Measurements from ENCODE around the gene STPG4.
A peak's percentile ranks its signal among the peaks of the same experiment; 100 is the strongest.
"Not testable (repeated sequence)": the region's sequence is repeated elsewhere in the genome, so short reads cannot be mapped to it uniquely, and the experiment has no call there.

Gene STPG4, protein sequence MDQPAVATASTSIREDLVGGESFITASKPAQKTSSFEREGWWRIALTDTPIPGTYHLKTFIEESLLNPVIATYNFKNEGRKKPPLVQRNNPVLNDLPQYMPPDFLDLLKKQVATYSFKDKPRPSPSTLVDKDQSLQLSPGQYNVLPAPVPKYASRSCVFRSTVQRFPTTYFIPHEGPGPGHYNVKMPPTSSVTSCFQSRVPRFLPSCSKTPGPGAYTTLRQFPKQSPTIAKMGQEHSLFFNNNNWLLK

DNA sequence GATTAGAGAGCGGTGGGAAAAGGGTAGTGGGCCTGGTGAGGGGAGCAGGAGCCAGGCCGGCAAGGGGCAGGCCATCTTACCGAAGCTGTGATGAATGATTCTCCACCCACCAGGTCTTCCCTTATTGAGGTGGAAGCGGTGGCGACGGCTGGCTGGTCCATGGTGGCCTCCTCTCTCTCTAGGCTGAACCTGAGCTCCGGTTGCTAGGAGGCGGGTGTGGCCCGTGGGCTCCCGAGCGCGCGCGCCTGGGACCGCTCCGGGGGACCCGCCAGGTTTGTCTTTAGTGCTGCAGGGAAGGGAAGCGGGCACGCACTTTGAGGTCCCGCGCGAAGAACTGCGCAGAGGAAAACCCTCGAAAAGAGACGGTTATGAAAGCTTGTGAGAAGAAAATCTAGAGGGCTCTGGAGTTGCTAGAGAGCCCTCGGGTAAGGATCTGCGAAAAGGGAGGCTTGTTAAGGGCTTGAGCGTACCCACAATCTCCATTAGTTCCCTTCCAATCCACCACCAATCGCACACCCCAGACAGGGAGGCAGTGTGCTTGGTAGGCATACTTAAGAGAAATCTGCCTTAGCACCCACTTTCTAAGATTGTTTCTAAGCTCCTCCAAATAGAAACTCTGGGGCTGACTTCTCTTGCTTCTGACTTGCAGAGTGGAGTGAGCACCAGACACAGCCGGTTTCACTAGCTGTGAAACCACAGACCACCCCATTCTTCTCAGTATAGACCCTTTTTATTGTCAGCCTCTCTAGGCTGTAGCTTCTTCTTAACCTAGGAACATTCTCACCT, at the start of gene STPG4:
TSS of gene STPG4 (minus strand) at position 218 of the 786 bp plus-strand sequence. CDS start at position 161, 57 bp downstream.
- no peak for DNase-seq (ENCODE audit: low read depth)

DNA sequence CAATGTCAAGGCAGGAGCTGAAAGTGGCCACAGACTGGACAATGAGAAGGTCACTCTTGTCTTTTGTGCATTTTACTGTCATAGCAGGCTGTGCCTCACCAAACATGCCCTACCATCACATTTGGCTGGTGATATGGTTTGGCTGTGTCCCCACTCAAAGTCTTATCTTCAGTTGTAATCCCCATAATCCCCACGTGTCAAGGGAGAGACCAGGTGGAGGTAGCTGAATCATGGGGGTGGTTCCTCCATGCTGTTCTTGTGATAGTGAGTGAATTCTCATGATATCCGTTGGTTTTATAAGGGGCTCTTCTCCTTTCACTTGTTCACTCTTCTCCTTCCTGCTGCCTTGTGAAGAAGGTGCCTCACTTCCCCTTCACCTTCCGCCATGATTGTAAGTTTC, 49.6 kb upstream of the STPG4 start:
- DNase-seq (ENCODE audit: low read depth), result no peak

DNA sequence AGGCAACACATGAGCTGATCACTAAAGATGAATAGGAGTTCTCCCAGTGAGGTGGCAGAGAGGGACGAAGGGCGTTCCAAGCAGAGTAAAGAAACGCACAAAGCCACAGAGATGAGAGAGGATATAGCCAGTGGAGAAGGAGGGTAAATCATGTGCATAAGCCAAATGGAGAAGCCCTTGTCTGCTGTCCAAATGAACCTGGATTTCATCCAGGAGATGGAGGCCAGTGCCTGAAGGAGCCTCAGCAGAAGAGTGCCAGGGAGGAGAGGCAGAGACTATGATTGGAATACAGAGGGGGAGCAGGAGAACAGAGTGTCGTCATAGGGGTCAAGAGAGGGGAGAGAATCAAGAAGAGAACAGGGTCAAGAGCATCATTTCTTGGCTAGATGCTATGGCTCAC, 48.9 kb upstream of the STPG4 start:
- no peak for DNase-seq (ENCODE audit: low read depth)

DNA sequence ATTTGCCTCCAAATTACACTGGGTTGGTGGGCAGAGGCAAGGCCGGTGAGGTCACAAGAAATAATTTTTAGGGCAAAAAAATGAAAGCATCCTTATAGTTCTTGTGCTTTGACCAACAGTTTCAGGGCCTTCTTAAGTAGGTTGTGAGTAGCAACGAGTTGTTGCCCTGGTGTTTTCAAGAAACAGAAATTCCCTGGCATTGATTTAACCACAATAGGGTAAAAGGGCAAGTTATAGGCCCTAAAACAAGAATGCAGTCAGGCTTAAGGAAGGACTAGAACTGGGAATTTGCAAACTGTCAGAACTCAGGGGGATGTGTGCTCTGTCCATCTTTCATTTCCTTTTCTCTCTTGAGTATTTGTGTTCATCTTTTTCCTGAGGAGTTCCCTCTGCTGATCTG, 46.1 kb upstream of the STPG4 start:
- DNase-seq (ENCODE audit: low read depth), result no peak

DNA sequence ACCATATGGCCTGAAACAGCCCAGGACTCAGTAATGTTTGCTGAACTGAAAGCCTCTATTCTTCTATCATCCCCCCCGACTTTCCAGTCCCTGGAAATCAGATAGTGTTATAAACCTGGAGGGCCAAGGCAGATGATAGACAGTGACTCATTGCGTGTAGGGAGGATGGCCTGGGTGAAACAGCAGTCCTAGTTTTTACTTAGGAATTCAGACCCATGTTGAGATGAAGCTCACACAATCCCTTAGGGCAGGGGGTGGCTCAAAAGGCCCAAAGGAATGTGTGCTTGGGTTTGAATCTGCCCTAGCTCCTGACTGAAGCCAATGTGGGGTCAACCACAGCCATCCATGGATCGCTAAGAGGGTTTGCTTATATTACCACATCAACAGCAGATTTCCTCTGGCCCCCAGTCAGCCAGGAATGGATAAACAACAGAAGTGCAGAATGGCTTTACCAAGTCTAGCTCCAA, 43.9 kb upstream of the STPG4 start:
- no peak for DNase-seq (ENCODE audit: low read depth)

DNA sequence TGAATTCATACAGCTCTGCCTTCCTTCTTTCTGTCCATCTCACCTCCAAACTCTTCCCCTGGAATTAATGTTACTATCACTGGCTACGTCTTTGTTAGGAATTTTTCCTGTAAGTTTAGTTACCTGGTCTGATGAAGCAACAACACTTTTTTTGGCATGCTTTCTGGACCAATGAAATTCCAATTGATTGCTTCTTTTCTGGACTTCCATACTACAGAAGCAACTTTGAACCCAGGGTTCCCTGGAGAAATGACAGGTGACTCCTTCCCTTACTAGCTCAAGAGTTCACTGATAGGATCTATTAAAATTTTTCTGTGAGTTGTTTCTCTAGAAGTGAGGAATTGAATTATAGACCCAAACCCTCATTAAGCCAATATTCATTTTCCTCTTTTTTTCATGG, 41.4 kb upstream of the STPG4 start:
- no peak for DNase-seq (ENCODE audit: low read depth)

DNA sequence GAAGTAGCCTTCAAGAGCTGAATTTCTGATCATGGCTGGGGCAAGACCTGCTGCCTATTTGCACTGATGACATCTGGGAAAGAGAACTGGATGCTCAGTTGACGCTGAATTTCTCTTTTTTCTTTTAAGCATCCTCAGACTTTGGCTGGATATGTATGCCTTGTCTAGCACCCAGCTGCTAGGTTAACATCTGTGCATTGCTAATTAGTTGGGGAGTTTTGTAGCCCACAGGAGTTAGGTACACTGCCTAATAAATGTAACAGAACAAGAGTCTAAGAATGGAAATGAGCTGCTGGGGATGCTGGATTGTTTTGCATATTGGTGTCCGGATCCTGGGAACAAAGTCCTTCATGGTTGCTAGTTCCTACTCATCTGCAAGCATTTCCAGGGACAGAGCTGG, 40.9 kb upstream of the STPG4 start:
- DNase-seq (ENCODE audit: low read depth), result no peak

DNA sequence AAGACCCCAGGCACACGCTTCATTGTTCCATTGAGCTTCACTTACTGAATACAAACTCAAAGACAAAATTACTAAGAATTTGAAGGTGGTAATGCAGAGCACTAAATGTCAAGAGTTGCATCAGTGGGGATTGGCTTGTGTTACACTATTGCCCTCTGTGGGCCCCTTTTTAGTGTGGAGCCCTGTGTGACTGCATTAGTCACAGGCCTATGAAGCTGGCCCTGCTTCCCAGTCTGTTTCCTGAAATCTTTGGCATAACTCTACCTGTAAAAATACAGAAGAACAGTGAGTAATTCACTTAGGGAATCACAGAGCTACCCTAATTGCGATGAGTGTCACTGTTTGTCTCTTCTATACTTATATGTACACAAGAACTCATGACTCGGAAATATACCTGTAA, 40.0 kb upstream of the STPG4 start:
- no peak for DNase-seq (ENCODE audit: low read depth)

DNA sequence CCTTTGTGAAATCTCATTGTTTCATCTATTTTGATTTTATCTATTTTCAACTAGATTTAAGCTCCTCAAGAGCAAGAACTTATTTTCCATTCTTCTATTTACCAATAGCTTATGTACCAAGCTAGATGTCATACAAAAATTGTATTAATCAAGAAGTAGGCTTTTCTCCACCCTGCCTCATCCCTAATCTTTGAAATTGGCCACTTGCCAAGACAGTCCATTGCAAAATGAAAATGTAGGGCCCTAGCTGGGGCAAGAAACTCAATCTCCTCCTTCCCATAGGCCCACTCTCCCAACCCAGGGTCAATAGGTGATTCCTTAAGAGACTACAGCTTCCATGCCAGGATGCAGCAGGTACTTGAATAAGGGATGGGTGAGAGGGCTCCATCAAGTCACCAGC, 39.3 kb upstream of the STPG4 start:
- no peak for DNase-seq (ENCODE audit: low read depth)

DNA sequence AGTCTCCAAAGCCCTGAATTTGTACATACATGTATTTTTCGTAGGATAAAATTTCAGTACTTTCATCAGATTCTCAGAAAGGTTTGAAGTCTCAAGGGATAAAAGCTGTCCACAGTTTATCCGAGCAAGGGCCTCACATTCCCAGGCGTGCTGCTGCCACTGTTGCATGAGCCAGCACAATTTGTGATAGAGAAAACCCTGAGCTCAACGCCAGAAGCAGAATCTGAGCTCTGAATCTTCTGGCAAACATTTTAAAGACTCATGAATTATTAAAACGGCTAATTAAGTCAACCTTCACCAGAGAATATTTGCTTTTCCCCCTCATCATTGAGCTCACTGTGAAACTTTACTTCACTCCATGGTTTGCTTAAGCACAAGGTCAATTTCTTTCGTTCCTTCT, 38.5 kb upstream of the STPG4 start:
- DNase-seq (ENCODE audit: low read depth), result no peak

DNA sequence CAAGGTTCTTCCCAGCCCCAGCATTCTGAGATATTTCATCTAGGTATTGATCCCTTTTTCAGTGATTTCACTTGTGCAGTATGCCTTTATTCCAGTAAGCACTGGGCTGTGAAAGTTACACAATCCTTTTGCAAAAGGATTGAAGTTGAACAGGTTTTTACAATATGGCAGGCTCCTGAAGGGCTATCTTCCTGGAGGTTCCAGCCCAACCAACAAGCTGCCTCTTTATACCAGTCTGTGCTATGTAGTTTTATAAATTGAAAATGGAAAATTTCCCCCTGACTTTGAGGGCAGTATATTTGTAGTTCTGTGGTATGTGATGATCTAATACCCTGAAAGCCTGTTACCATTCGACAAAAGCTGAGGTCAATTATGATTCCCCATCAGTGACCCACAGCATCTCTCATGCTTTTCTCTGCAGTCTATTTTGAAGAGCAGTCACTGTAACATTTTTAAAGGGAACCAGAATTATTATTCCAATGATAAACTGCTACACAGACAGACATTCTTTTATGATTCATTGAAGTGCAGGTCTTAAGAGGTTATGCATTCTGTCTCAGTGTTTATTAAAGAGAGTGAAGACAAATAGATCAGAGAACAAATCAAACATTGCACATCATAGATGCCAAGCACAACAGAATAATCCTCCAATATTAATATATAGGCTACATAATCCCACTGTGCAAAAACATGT, 35.2 kb upstream of the STPG4 start:
- no peak for DNase-seq (ENCODE audit: low read depth)

DNA sequence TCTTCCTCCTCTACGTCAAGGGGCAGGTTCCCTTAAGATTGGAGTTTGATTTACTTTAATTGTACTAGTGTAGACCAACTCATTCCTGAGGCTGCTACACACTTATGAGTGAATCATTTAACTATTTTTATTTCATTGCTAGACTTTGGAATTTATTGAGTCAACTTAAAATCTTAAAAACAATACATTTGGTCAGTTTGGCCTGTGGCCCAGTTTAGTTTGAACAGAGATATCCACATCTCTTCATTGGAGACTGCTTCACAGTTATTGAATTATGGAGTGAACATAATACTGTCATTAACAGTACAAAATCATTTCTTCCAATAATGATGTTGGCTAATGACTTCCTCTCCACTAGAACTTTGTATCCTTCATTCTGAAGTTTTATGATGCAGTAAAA, 34.5 kb upstream of the STPG4 start:
- no peak for DNase-seq (ENCODE audit: low read depth)

DNA sequence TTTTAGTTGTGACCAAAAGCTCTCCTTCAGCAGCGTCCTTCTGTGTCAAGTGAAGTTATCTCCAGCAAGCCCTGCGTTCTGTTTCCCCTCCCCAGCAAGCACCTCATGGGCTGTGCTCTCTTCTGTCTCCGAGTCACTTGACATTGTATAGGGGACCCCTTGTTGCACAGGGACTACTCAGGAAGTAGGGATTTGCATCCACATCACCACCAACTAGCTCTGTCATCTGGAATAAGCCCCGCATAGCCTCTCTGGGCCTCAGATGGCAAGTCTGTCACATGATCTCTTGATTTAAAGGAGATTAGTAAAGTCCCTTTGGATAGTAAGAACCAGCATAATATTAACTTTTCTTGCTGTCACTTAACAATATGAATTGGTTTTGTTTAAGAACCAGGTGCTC, 32.0 kb upstream of the STPG4 start:
- no peak for DNase-seq (ENCODE audit: low read depth)

DNA sequence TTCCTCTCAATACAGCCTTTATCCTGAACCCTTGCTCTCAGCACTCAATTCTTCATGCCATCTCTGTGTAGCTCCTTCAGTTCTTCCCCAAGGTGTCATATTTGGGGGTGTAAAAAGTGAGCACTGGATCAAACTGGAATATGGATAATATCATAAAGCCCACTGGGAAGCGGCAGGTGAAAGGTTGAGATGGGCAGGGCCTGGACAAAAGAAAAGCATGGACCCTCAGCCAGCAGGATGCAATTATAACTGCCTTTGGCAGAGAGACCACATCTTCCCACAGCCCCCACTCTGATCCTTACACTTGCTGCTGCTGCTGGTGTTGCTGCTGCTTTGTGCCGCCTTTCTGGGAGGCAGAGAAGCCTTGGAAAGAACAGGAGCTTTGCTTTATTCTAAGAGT, 31.2 kb upstream of the STPG4 start:
- DNase-seq (ENCODE audit: low read depth), result no peak

DNA sequence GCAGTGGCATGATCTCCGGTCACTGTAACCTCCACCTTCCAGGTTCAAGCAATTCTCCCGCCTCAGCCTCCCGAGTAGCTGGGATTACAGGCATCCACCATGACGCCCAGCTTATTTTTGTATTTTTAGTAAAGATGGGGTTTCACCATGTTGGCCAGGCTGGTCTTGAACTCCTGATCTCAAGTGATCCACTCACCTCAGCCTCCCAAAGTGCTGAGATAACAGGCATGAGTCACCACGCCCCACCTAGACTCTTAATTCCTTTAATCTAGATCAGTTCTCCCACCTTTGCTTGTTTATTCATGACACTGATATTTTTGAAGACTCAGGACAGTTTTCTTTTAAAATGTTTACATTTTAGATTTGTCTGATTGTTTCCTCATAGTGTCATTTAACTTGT, 30.0 kb upstream of the STPG4 start:
- DNase-seq (ENCODE audit: low read depth), result not testable (repeated sequence)

DNA sequence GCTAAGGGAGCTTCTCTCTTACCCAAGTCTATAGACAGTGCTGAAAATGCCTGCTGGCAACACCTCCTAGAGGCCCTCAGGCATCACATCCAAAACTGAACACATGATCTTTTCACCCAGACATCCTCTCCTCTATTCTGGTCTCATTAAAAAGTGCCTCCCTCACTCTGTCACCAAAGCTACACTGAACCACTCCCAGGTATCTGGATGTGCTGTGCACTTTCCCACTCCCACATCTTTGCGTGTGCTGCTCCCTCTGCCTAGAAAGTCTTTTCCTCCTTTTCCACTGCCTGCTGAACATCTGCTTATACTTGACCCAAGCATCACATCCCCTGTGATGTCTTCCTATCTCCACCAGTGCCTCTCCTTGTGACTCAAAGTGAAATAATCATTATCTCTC, 26.1 kb upstream of the STPG4 start:
- DNase-seq (ENCODE audit: low read depth), result no peak

DNA sequence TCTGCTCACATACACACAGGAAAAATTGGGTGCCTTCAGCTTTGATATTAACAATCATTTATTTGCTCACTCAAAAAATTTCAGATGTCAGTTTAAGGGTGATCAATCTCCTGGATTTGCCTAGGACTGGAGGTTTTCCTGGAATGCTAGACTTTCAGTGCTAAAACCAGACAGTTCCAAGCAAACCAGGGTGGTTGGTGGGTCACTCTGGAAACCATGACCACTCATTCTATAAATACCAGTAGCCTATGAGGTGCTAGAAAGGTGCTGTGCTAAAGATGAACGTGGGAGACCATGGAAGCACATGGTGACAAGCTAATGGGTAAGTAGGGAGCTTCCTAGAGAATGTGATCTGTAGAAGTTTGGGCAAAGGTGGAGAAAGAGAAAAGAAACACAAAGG, 25.4 kb upstream of the STPG4 start:
- no peak for DNase-seq (ENCODE audit: low read depth)

DNA sequence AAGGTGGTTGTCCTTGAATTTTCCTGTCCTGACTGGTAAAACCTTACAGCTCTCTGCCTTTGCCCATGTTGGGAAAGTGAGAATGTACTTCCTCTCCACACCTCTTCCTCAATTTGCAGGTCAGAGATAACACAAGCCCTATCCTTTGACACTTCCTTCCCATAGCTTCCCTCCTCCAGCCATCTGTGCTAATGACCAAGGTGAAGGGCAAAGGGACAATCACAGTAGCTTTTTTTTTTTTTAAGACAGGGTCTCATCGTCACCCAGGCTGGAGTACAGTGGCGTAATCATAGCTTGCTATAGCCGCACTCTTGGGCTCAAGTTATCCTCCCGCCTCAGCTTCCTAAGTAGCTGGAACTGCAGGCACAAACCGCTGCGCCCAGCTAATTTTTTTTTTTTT, 24.3 kb upstream of the STPG4 start:
- DNase-seq (ENCODE audit: low read depth), result no peak

DNA sequence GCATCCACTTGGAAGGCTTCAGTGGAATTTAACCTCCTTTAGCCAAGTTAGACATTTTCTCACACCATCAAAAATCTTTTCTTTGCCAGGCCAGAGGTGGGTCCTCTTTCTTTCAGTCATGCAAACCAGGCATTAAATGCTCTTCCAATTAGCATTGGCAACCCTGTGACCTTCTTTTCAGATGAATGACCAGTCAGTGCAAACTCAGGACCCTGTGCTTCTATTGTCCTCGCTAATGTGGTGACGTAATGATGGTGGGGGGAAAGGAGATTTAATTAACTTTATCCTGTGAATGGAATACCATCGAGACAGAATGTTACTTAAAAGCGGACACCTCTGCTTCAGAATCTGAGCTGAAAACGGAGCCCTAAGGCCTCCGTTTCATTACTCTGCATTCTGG, 23.2 kb upstream of the STPG4 start:
- DNase-seq (ENCODE audit: low read depth), result no peak

DNA sequence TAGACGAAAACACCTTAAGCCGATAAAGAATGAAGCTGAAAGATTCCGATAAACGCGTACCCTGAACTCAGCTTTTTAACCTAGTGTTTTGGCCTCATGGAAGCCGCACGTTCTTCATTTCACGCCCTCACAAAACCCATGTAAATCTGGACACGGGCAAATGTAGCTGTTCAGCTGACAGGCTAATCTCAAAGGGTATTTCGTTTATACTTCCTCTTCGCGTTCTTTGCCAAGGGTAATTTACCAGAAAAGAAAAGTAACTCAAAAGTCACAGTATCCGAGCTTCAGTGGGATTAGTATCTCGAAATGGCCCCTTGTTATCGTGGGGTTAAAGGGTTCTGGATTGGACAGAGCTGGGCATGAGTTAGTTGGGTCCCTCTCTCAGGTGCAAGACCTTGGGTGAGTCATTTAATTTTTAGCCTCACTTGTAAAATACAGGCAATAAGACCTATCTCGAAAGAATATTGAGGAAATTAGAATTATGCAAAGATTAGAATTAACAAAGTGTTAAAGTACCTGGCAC, 22.0 kb upstream of the STPG4 start:
- DNase-seq (ENCODE audit: low read depth), result no peak

DNA sequence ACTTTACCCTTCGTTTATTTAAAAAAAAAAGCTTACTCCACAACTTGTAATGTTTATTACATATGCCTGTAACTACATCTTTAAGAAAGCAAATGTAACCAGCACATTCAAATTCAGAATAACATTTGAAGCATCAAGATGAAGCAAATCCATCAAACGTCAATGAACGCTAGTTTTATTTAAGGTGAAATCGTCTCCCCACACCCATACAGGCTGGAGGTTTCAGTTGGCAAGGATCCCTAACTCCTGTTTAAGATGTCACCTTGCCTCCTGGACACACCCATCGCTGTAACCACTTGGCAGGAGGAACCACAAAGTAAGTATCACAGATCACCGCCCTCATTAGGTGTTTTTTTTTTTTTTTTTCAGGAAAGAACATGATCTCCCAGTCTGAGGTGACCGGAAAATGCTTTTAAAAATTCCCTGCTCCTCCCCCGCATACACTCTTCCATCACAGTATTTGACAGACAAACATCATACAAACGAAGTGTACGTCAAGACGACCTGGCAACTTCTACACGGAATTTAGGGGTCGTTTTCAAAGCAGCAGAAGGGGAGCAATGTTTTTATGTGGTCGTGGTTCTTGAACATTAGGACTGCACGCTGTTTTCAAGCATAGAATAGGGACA, 19.7 kb upstream of the STPG4 start:
- peak; percentile 41 for DNase-seq (ENCODE audit: low read depth)

DNA sequence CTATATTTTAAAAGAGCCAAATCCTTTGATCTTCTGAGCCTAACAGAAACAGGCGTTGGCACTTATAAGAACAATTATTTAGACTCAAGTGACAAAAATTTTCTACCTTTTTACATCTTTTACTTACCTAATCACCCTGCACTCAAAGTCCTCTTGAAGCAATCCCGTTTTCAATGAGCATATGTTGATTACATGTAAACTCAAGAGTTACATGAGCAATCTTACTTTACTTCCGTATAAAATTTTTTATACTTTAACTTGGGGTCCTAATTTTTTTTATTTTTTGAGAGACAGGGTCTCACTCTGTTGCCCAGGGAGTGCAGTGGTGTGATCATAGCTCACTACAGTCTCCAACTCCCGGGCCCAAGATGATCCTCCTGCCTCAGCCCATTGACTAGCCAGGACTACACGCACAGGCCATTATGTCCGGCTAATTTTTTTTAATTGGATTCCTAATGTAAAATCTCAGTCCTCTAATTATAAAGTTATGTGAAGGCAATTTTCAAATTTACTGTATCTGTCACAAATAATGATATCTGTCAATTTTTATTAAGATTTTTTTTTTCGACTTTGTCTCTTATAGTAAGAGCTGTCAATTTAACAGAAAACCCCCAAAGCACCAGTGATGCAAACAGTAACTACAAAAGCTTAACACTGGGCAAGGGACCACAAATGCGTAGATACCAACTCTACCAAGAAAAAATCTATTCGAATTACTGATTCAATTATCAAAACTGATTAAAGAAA, 19.1 kb upstream of the STPG4 start:
- no peak for DNase-seq (ENCODE audit: low read depth)
